GM18951 (cell line): Measurements from ENCODE around the gene S100A3.

Experiments used
- POLR2A ChIP-seq: IDR thresholded peaks from 4 replicates; pipeline ENCODE4 v1.6.1; 2011; ENCODE audit warnings: mild to moderate bottlenecking; ENCODE audit not compliant: insufficient read length, insufficient read depth; ENCODE audit errors: extremely low read depth
- in situ Hi-C: fragments of 300-500 bp; cut with MboI; formaldehyde crosslinking; loops from one replicate; pipeline ENCODE4 v1.12.0; 2022; ENCODE audit warnings: low sequenced_read_pairs, mixed read lengths, inconsistent platforms; ENCODE audit not compliant: unreplicated experiment

The S100A3 gene

DNA sequence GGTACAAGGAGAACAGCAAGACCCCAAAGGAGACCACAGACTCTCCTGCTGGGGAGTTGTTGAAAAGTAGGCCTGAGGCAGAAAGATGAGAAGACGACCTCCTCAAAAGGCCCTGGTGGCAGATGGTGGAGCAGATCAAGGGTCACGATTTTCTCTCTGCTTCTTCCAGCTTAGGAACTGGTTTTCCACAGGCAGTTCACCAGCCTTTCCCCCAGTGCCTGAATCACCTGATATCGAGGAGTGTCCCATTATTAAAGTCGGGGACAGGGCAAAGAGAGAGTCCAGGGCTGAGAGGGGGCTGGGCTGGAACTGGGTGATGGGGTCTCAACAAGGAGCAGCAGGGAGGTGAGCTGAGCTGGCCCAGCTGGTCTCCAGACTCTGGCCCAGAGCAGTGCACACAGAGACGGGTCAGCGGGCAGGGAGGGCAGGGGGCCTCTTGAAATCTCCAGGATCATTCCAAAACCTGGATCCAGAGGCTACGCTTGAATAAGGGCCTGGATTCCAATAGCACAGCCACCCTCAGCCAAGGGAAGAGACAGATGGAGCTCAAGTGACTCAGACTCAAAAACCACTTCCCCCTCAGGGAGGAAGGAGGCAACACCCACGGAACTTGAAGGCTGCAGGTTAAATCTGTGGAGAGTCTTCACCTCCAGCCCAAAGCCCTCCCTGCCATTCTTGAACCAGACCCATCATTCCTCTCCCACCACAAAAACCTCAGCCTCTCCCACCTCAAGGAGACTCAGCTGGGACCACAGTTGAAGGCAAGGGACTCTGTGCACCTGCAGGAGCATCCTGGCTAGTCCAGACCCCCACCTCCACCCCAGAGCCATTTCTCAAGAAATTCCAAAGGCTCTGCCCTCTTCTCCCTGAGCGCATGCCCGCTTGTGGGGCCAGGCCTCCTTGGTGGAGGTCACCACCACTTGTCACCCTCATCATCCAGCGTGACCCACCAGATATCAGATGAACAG, 8.4 kb downstream of the S100A3 start, which contains the start of gene S100A5:
TSS of gene S100A5 (minus strand) at position 541 of the 968 bp plus-strand sequence. CDS start 743 bp downstream, outside the sequence.
- in situ Hi-C loops, result no loop called here
- no peak for TF ChIP-seq POLR2A

DNA sequence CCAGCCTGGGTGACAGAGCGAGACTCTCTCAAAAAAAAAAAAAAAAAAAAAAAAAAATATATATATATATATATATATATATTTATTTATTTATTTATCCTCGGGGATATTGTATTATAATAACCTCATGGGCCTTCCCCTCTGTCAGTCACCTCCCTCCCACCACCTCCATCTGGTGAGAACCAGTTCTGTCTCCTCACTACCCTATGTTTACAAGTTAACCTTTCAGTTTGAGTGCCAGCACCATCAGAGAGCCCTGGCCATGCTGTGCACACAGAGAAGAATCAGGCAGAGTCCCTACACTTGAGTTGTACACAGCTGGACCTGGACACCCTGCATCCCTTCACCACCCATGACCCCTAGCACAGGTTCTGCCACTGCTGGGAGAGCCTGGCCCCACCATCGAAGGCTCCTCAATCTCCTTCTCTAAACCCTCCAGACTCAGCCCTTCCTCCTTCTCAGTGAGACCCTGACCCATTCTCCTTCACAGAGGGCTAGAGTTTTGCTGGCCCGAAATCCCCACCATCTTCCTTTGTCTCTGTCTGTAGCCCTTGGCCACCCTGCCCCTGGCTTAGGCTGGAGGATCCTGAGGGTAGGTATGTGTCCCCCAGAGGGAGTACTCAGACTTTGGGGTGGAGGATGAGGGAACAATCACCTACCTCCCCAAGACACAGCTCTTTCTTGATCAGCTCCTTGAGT, 9.5 kb downstream of the S100A3 start:
- in situ Hi-C loops, result no loop called here
- TF ChIP-seq POLR2A, result no peak

- in situ Hi-C loops, result no loop called here
- TF ChIP-seq POLR2A, result no peak
Observed at GRCh38 chr1:153538315-153538821, 10.7 kb downstream of the S100A3 start.

- TF ChIP-seq POLR2A, result no peak
- in situ Hi-C loops, result no loop called here
Observed at GRCh38 chr1:153537376-153537730, 11.7 kb downstream of the S100A3 start.

DNA sequence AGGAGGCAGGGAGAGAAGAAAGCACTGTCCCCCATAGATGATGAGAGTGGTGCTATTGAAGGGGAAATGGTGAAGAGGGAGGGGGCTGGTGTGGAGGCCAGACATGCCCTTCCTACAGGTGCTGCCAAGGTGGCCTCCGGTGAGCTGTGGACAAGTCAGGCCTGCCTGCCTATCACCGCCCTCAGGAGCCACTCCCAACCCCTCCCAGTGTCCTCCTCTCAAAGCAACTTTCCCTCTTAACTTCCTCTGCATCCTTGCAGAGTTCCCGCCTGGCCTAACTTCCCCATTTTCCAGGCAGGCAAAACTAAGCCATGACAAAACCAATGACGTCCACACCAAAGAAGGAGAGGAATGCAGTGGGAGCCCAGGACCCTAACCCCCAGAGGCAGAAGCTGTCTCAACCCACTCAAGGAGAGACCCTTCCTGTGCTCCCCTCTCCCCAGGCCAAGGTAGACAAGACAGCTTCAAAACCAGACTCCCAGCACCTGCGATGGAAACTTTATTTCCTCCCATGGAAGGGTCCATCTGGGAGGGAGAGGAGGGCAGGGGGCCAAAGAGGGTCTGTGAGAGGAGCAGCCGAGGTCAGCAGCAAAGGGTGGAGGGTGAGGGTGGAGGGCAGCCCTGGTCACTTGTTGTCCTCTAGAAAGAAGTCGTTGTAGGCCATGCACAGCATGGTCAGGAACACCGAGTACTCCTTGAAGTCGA, 12.2 kb downstream of the S100A3 start:
- in situ Hi-C loops, result no loop called here
- no peak for TF ChIP-seq POLR2A

DNA sequence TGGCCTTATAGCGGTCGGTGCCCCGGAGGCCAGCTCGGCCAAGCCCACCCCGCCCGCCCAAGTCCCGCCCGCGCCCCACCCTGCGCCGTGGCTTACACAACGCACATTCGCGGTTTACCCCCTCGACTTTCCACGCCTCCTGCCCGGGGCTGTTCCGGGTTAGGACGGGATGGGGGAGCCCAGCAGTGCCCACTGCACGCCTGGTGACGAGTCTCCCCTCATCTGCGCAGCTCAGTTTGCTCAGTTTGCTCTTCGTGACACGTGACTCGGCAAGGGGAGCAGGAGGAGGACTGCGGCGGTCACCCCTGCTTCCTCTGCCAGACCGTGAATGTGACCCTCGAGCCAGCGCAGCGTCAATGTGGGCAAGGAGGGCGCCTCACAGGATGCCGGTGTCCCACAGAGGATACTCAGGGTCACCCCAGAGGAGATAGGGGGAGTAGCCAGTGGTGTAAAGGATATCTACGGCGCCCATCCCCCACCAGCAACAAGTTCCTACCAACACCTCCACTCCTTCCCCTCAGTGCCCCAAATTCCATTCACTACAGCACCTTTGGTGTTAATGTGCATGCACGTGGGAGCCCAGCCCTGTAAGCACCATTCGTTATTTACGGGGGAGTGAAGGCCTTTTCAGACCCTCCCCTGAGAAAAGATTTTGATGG, 12.9 kb downstream of the S100A3 start:
- peak; percentile 33 for TF ChIP-seq POLR2A
- in situ Hi-C loops, result no loop called here

- peak; percentile 27 for TF ChIP-seq POLR2A
- in situ Hi-C loops, result no loop called here
Observed at GRCh38 chr1:153535242-153536011, 13.6 kb downstream of the S100A3 start, which contains the start of gene S100A6. Gene S100A6 (minus strand): TSS chr1:153535991. CDS start chr1:153535339, 652 bp downstream.

GRCh38 chr1:153534925-153535241, 14.2 kb downstream of the S100A3 start:
- no peak for TF ChIP-seq POLR2A
- in situ Hi-C loops, result no loop called here

GRCh38 chr1:153534226-153534924, 14.7 kb downstream of the S100A3 start:
- TF ChIP-seq POLR2A, result no peak
- in situ Hi-C loops, result no loop called here

- in situ Hi-C loops, result no loop called here
- no peak for TF ChIP-seq POLR2A
Observed at GRCh38 chr1:153533689-153534201, 15.3 kb downstream of the S100A3 start.
